DMS153 (cell line): ENCODE results near the gene SLX9.

Source experiments
- DNase-seq: peaks from one replicate; lab custom pipeline; 2025; lab: John Stamatoyannopoulos, UW

Gene SLX9

GRCh38 chr21:44977616-44978340, 37.9 kb downstream of the SLX9 start:
- no peak for DNase-seq

DNA sequence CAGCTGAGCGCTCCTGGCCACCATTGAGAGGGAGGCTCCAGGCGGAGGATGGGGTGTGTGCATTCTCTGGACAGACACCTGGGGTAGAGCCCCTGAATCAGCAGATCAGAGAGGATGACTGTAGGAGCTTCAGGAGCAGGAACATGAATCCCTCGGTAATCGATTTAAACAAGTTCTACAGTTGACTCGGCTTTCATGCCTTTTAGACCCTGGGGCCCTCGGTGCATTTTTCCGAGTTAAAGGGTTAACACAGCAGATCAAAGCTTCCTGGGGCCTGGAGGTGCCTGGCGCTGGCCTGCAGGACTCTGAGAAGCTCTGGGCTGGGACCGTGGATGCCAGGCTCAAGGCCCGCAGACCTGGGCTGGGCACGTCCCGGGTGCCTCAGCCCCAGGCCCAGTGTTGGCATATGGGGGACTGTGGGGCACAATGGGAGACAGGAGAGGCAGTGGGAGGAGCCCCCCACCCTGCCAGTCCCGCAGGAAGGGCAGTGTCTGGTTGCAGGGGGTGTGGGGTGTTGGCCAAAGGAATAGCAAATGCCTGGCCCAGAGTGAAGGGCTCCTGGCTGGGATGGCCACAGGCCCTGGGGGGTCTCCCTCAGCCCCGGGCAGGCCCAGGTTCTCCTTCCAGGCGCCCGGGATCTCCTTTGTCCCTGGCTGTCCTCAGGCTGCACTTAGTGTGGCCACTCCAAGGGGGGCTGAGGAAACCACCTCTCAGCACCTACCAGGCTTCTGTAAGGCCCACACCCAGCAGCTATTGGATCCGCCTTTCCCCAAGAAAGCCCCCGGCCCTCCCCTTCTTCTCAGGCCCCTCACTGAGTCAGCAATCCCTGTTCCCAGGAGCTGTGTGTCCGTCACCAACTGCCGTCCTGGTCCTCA, 40.1 kb downstream of the SLX9 start:
- DNase-seq: no peak

- DNase-seq: no peak
Measured at GRCh38 chr21:44980562-44981489, 41.0 kb downstream of the SLX9 start.

DNA sequence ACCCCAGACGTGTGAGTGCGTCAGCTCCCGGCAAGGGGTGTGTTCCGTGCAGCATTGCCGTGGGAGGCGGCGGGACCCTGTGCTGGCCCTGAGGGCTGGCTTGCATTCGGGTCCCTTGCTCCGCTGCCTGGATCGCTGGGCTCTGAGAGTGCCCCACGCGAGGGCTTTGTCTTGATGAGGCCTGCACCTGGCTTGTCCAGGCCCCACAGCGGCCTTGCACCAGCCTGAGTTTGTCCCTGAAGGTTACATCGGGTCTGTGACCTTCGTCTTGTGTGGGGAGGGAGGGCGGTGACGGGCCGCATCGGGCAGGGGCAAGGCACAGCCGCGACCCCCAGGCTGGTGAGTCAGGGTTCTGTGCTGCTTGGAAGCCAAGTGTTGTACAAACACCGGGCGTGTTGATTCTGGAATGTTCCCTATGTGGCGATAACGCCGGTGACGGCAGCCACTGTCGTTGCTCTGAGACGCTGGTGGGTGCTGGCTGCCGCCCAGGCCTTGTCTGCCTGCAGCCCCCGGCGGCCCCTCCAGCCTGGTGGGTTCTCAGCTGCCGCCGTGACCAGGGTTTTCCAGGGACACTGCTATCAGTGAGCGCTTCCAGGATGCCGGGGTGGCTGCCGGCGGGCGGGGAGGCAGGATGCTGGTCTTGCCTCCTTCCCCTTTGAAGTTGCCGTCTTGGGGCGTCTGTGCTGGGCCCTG, 42.9 kb downstream of the SLX9 start:
- DNase-seq: no peak

- no peak for DNase-seq
Measured at GRCh38 chr21:44983421-44984206, 43.8 kb downstream of the SLX9 start.

DNA sequence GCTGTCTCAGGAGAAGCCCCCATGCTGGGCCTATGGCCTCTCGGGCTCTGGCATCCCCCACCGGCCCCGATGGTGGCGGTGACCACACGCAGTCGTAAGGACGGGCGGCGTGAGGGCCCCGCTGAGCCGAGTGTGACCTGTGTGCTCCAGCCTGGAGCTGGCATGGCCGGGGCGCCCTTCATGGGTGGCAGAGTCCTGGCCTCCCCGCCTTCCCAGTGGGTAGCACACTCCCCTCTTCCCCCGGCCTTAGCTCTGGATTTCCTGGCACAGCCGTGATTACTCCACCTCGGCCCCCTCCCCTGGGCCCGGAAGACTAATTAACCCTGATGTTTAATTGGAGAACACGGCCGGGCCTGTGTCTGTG, 44.6 kb downstream of the SLX9 start:
- DNase-seq: no peak

GRCh38 chr21:44984792-44985440, 45.1 kb downstream of the SLX9 start:
- DNase-seq: no peak

GRCh38 chr21:44985441-44986401, 45.9 kb downstream of the SLX9 start:
- no peak for DNase-seq

DNA sequence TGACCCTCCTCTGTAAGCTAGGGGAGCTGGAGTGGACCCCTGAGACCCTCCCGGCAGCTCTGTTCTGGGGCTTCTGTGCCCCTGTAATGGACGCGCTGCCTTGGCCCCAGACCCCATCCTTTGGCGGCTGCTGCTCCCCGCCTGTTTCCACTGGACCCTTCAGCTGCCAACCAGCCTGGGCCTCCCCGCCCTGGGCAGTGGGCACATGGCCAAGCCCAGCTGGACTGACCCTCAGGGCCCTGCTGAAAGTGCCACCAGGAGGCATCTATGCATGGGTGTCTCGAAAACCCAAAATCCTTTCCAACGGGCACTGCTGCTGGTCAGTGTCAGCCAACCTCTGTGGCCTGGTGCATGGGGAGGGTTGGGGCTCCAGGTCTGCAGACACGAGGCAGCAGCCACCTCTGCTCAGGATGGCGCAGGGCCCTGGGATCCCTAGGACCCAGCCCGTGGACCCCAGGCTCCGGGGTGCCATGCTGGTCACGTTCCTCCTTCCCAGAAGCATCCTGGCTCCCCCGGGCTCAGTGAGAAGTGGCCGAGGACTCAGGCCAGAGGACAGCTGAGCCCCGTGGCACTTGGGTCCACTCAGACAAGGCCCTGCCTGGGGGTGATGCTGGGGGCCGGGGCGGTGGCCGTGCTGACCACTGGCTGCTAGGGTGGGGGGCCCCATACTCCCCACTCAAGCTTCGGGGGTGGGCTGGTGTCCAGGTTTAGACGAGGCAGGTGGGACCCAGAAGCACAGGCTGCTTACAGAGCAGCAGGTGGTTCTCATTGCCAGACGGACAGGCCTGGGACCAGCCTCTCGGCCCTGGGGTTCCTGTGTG, 46.9 kb downstream of the SLX9 start:
- no peak for DNase-seq

DNA sequence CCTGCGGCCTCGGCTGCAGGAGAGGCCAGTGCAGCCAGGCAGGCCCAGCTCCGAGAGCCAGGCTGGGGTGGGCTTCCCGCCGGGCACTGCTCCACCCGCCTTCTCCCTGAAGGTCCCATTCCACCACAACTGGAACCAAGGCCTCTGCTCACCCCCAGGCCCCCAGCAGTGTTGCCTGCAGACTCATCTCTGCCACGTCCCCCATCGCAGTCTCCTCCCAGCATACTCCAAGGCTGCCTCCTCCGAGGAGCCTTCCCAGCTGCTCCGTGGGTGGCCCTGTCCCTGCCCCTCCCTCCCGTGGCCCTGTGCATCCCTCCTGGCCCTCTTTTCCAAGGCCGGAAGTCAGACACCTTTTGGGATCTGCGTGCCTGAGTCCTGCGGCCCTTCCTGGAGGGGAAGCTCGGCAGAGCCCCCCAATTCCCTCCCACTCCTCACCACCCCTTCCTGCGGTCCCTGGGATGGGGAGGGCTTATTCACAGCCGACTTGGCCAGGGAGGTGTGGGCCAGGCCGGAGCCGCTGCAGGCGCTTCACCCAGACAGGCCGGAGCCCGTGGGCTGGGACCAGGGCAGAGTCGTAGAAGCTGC, 47.6 kb downstream of the SLX9 start:
- DNase-seq: no peak

DNA sequence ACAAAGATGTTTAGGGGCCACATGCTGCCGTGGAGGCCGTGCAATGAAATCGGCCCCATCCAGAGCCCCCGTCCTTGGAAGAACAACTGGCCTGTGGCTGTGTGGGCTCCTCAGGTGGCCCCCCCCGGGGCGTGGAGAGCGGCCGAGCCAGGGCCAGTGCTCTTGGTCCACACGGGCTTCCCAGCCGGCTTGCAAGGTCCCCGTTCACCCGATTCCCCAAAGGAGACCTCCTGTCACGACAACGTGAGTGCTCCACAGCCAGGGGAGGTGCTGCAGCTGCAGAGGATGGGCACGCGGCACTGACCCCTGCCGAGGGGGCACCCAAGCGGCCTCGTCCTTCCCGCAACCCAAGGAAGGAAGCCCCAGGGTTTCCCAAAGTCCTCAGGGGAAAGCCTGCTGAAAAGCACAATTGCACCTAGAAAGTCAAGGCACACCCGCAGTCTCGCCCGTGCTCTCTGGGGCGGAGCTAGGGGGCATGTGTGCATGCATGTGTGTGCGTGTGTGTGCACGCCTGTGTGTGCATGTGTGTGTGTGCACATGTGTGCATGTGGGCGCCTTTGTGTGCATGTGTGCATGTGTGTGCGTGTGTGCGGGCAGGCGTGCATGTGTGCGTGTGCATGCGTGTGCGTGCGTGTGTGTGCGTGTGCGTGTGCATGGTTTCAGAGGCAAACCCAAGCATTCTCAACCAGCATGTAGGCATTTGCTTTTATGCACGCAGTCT, 48.2 kb downstream of the SLX9 start:
- no peak for DNase-seq

- DNase-seq: no peak
Measured at GRCh38 chr21:44988607-44989536, 49.0 kb downstream of the SLX9 start.

- no peak for DNase-seq
Measured at GRCh38 chr21:44989537-44989886, 49.7 kb downstream of the SLX9 start.

DNA sequence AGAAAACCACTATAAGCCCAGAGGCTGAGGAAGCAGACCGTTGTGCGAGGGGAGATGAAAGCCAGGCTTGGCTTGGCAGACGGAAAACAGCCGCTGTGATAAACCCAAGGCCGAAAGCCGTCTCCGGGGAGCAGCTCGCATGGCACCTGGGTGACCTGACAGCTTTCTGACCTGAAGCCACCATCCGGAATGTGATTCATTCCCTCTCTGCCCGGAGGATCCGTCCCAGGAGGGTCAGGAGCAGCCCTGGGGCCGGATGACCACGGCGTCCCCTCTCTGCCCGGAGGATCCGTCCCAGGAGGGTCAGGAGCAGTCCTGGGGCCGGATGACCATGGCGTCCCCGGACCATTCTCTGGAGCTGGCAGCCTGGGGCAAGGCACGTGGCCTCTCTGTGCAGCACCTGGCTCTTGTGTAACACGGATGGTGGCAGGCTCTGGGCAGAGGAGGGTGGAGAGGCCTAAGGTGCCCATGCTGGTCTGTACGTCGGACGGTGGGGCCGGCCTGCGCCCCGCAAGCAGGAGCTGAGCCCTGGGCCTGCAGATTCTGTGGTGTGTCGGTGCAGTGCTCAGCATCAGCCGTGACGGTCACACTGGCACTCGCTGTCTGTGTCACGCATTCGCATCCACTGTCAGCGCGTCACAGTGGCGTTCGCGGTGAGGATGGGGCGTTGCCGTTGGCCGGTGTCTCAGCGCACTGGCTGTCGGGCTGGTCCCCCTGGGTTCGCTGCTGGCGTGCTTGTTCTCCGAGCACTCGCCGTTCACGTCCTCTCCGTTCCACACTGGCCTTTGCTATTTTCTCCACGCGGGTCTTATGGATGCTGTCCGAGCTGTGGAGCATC, 50.3 kb downstream of the SLX9 start:
- no peak for DNase-seq

DNA sequence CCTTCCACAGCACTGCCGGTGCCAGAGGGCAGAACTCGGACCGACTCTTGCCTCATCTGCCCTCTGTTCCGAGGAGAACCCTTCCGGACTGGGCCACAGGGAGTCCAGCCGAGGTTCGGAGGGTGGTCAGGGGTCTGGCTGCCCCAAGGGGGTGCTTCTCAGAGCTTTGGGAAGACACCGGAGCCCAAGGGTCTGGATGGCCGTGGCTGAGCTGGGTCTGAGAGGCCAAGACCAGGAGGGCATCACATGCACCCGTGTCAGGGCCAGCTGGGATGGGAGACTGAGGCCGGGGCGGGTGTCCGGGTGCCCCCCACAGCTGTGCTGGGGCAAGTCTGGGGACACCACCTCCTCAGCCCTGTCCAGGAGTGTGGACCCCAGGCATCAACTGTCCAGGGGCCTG, 51.1 kb downstream of the SLX9 start:
- no peak for DNase-seq
